Measurements from ENCODE around the gene MEF2A.

DNA sequence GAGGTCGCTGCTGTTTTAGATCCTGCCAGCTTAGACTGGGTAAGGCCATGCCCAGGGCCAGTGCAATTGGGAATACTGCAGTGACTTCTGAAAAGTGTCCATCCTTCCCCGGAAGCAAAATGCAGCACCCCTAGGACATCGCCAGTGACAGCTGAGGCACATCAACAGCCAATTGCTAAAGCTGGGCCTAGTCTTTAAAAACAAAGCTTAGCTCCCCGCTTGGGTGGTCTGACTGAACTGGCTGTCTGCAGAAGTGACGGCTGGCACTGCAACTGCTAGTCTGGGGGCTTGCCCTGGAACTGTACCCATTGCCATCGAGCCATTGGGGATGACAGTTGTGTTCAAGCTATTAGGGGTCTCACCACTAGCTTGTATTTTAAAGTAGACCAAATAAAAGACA, 163.1 kb downstream of the MEF2A start:
- TF ChIP-seq, protein P1, sequence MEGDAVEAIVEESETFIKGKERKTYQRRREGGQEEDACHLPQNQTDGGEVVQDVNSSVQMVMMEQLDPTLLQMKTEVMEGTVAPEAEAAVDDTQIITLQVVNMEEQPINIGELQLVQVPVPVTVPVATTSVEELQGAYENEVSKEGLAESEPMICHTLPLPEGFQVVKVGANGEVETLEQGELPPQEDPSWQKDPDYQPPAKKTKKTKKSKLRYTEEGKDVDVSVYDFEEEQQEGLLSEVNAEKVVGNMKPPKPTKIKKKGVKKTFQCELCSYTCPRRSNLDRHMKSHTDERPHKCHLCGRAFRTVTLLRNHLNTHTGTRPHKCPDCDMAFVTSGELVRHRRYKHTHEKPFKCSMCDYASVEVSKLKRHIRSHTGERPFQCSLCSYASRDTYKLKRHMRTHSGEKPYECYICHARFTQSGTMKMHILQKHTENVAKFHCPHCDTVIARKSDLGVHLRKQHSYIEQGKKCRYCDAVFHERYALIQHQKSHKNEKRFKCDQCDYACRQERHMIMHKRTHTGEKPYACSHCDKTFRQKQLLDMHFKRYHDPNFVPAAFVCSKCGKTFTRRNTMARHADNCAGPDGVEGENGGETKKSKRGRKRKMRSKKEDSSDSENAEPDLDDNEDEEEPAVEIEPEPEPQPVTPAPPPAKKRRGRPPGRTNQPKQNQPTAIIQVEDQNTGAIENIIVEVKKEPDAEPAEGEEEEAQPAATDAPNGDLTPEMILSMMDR (IDR thresholded peaks at IDR 0.05; ENCODE audit: borderline replicate concordance, extremely low read depth, low read length, poor library complexity, severe bottlenecking): no peak
- no peak for TF ChIP-seq EZH2 (IDR thresholded peaks at IDR 0.05; ENCODE audit: borderline replicate concordance, low read depth, low read length, severe bottlenecking)
